Measurements from ENCODE around the gene DTWD1.

Gene DTWD1

DNA sequence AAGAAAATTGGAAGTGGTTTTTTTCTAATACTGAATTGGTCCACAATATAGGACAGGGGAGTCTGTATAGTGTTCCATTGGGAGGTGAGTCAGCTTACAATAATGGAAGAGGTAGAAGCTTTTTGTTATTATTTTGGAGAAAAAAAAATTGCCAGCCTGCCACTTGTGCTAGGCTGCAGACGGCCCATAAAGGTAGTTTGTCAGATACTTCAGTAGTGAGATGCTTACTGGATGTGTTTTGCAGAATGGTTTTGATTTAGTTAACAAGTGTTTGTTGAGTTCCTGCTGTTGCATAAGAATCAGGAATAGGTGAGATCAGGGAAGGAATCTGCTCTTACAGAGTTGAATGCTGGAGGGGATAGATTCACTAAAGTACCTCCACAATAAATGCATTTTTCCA lies 1.0 kb downstream of the DTWD1 start:
- DNase-seq, result no peak
- in situ Hi-C loops (cut with HindIII; ENCODE audit: low pct_ligation_motif_present, low sequenced_read_pairs), result no loop called here
- peak overlapping the region; percentile 85 for H3K4me3 ChIP-seq (ENCODE audit: low read depth, low read length)
- TF ChIP-seq, protein P1, sequence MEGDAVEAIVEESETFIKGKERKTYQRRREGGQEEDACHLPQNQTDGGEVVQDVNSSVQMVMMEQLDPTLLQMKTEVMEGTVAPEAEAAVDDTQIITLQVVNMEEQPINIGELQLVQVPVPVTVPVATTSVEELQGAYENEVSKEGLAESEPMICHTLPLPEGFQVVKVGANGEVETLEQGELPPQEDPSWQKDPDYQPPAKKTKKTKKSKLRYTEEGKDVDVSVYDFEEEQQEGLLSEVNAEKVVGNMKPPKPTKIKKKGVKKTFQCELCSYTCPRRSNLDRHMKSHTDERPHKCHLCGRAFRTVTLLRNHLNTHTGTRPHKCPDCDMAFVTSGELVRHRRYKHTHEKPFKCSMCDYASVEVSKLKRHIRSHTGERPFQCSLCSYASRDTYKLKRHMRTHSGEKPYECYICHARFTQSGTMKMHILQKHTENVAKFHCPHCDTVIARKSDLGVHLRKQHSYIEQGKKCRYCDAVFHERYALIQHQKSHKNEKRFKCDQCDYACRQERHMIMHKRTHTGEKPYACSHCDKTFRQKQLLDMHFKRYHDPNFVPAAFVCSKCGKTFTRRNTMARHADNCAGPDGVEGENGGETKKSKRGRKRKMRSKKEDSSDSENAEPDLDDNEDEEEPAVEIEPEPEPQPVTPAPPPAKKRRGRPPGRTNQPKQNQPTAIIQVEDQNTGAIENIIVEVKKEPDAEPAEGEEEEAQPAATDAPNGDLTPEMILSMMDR (IDR thresholded peaks at IDR 0.05; ENCODE audit: low read depth, low read length, missing control alignments), result no peak
- peak overlapping the region; percentile 90 for H3K27ac ChIP-seq
- H3K36me3 ChIP-seq (replicated peaks), result peaks cover 3% of the 10 kb centered on the region
- no peaks in the 10 kb centered on the region for H3K27me3 ChIP-seq (replicated peaks)

DNA sequence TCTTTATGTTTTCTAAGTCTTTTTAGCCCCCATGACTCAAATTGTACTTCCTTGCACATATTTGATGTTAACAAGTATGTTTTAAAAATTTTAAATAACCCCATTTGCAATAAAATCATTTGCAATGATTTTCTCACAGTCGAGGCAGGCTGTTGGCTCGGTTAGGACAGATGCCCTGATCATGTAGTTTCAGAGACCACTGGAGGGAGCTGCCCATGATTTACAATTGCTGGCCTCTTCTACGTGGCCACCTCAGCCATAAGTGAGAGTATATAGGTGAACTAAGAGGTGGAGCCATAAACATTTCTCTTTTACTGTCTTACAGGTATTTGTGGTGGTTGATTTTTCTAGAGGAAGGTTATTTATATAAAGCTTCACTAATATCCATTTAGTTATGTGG lies 1.7 kb downstream of the DTWD1 start:
- Histone ChIP-seq H3K27me3 (replicated peaks) (no peaks in the 10 kb centered on the region), H3K36me3 (replicated peaks) (peaks cover 3% of the 10 kb centered on the region), H3K27ac (no peak overlapping the region), H3K4me3 (ENCODE audit: low read depth, low read length) (no peak overlapping the region)
- TF ChIP-seq, protein P1 (IDR thresholded peaks at IDR 0.05; ENCODE audit: low read depth, low read length, missing control alignments), result peak; percentile 56
- DNase-seq, result no peak
- in situ Hi-C loops (cut with HindIII; ENCODE audit: low pct_ligation_motif_present, low sequenced_read_pairs), result no loop called here

DNA sequence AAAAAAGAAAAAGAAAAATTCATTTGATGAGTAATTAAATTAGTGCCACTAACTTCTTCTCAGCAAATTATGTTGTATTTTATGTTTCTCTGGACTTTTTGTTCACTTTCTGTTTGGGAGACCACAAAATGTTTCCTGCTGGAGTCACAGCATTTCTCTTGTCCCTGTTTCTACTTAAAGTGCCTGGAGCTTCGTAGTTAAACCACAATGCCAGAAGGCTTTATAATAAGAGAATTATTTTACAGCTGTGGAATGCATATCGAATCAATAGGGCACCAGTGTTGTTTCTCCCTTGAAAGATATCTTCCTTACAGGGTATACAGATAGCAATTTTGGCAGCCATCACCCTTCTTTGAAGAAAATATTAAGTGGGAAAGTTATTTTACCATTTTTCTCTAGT lies 3.2 kb downstream of the DTWD1 start:
- TF ChIP-seq, protein P1 (IDR thresholded peaks at IDR 0.05; ENCODE audit: low read depth, low read length, missing control alignments), result no peak
- H3K27me3 ChIP-seq (replicated peaks), result no peaks in the 10 kb centered on the region
- in situ Hi-C loops (cut with HindIII; ENCODE audit: low pct_ligation_motif_present, low sequenced_read_pairs), result no loop called here
- H3K27ac ChIP-seq, result peak overlapping the region; percentile 30
- peaks cover 3% of the 10 kb centered on the region for H3K36me3 ChIP-seq (replicated peaks)
- DNase-seq, result peak; percentile 56
- H3K4me3 ChIP-seq (ENCODE audit: low read depth, low read length), result no peak overlapping the region

DNA sequence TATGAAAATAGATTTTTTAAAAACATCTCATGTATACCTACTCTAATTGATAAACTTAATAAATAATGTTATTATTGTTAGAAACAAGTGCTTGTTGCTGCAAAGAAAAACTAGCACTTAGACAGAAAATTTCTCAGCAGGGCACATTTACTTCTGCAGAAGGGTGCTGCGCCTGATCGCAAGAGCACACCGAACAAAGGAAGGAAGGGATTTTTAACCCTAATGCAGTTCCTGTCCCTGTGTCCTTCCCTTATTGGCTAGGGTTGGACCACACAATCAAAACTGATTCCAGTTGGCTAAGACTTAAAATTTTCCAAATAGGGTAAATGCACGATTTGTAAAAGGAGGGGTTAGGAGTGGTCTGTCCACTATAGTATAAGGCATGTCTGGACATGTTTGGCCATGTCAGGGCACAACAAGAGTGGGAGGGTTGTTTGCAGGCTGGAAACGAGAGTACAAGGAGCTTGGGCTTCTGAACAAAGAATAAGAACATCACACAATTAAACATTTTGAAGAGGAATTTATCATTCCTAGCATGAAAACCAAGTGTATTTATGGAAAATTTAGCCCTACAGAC lies 4.7 kb downstream of the DTWD1 start:
- Histone ChIP-seq H3K4me3 (ENCODE audit: low read depth, low read length) (no peak overlapping the region), H3K27me3 (replicated peaks) (no peaks in the 10 kb centered on the region), H3K27ac (no peak overlapping the region), H3K36me3 (replicated peaks) (peaks cover 3% of the 10 kb centered on the region)
- no peak for DNase-seq
- TF ChIP-seq, protein P1 (IDR thresholded peaks at IDR 0.05; ENCODE audit: low read depth, low read length, missing control alignments), result no peak
- in situ Hi-C loops (cut with HindIII; ENCODE audit: low pct_ligation_motif_present, low sequenced_read_pairs), result no loop called here

DNA sequence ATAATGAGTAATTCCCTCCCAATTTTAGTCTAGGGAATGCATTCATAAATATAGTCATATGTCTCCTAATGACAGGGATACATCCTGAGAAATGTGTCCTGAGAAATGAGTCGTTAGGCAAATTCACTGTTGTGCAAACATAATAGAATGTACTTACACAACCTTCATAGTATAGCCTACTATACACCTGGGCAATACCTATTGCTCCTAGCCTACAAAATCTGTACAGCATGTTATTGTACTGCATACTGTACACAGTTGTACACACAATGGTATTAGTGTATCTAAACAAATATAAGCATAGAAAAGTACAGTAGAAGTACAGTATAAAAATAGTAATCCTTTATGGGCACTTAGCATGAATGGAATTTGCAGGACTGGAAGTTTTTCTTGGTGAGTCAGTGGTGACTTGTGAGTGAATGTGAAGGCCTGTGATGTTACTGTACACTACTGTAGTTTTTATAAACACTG lies 6.6 kb downstream of the DTWD1 start:
- TF ChIP-seq, protein P1 (IDR thresholded peaks at IDR 0.05; ENCODE audit: low read depth, low read length, missing control alignments), result no peak
- no peaks in the 10 kb centered on the region for H3K27me3 ChIP-seq (replicated peaks)
- in situ Hi-C loops (cut with HindIII; ENCODE audit: low pct_ligation_motif_present, low sequenced_read_pairs), result no loop called here
- H3K27ac ChIP-seq, result peak overlapping the region; percentile 73
- peaks cover 3% of the 10 kb centered on the region for H3K36me3 ChIP-seq (replicated peaks)
- H3K4me3 ChIP-seq (ENCODE audit: low read depth, low read length), result no peak overlapping the region
- DNase-seq, result peak; percentile 83

DNA sequence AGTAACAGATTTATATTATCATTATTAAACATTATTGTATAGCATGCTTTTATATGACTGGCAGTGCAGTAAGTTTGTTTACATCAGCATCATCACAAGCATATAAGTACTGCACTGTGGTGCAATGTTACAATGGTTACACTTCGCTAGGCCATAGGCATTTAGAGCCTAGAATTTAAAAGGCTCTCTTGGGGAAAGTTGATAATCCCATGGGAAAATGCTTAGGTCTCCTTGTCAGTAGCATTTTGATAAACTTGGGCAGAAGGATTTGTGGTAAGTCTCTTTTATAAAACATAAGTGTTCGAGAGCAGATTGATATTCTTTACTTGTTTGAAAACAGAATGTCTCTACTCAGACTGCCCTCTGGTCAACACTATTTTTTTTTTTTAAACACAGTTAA lies 7.5 kb downstream of the DTWD1 start:
- Histone ChIP-seq H3K27me3 (replicated peaks) (no peaks in the 10 kb centered on the region), H3K36me3 (replicated peaks) (peaks cover 3% of the 10 kb centered on the region)
- TF ChIP-seq, protein P1 (IDR thresholded peaks at IDR 0.05; ENCODE audit: low read depth, low read length, missing control alignments), result no peak

More for the DNA sequence above, 7.5 kb downstream of the DTWD1 start:
- in situ Hi-C loops (cut with HindIII; ENCODE audit: low pct_ligation_motif_present, low sequenced_read_pairs), result no loop called here
- Histone ChIP-seq H3K4me3 (ENCODE audit: low read depth, low read length) (no peak overlapping the region), H3K27ac (peak overlapping the region; percentile 70)
- no peak for DNase-seq

All from brain microvascular endothelial cell (primary cell).